Gastrocnemius medialis (tissue), 4 donors: Measurements from ENCODE around the gene MCEMP1. TPM values are rescaled to one million over a fixed set of nuclear protein-coding genes. Genes with fewer than 3 reads are reported as not detected.
A peak's percentile ranks its signal among the peaks of the same experiment; 100 is the strongest.

Experiments
- ATAC-seq, 2 donors: fragments of 150-250 bp; one replicate each; pipeline ENCODE4 v1.9.1; 2016
- DNase-seq, 2 donors: peaks; one replicate each; pipeline ENCODE4 v3.0.0-alpha.2; 2019
- H3K27ac ChIP-seq, 4 donors: fragments of 200-600 bp; sonication (generic); 1 replicate in 1 of 4; 2 replicates in 3 of 4; pipeline ENCODE4 v1.5.1; 2016 to 2018; ENCODE audit warnings: mild to moderate bottlenecking in 2 of 4, moderate library complexity in 1 of 4
- H3K27me3 ChIP-seq, 3 donors: fragments of 200-600 bp; sonication (generic) in 2 of 3; 1 replicate in 1 of 3; 2 replicates in 2 of 3; pipeline versions ENCODE4 v1.5.1 to v1.6.0; 2016 to 2019; ENCODE audit warnings: mild to moderate bottlenecking in 1 of 3, moderate library complexity in 1 of 3
- H3K36me3 ChIP-seq, 2 donors: fragments of 200-600 bp; sonication (generic) in 1 of 2; one replicate each; pipeline ENCODE4 v1.5.1; 2017 to 2018
- H3K4me1 ChIP-seq, 2 donors: fragments of 200-600 bp; sonication (generic) in 1 of 2; one replicate each; pipeline ENCODE4 v1.5.1; 2016 to 2017; ENCODE audit warnings: mild to moderate bottlenecking in 2 of 2
- H3K4me3 ChIP-seq, 4 donors: fragments of 200-600 bp; sonication (generic) in 3 of 4; 1 replicate in 1 of 4; 2 replicates in 3 of 4; pipeline ENCODE4 v1.5.1; 2016 to 2019; ENCODE audit warnings: mild to moderate bottlenecking in 2 of 4
- H3K9me3 ChIP-seq, 3 donors: fragments of 200-600 bp; sonication (generic) in 2 of 3; 1 replicate in 1 of 3; 2 replicates in 2 of 3; pipeline ENCODE4 v1.5.1; 2016 to 2019
- CTCF ChIP-seq, 5 experiments: fragments of 450-650 bp in 3 of 5; fragments of 200-600 bp in 2 of 5; sonication (generic) in 2 of 5; IDR thresholded peaks in 4 of 5; conservative IDR thresholded peaks in 1 of 5; 1 replicate in 4 of 5; 2 replicates in 1 of 5; pipeline ENCODE4 v1.5.1; 2016 to 2019; ENCODE audit warnings: antibody characterized with exemption in 5 of 5, mild to moderate bottlenecking in 3 of 5, moderate library complexity in 3 of 5
- POLR2A ChIP-seq, 2 donors: fragments of 450-650 bp; IDR thresholded peaks; one replicate each; pipeline ENCODE4 v1.6.1; 2017; ENCODE audit warnings: antibody characterized with exemption in 2 of 2, mild to moderate bottlenecking in 2 of 2, moderate library complexity in 2 of 2
- in situ Hi-C, 4 donors: fragments of 200-750 bp; cut with MboI; loops; one replicate each; pipeline versions ENCODE4 v1.15.0 to v1.8.0; 2017; ENCODE audit warnings: low sequenced_read_pairs in 4 of 4
- intact Hi-C: fragments of 100-400 bp; cut with DNase I; formaldehyde crosslinking; loops from one replicate; pipeline ENCODE4 v1.15.1; 2023; ENCODE audit warnings: low total_unique reads
- total RNA-seq, 4 donors: library from RNA; depleted of rRNA; stranded (reverse); fragments of >200 nt; gene quantifications; one replicate each; pipeline versions ENCODE4 v1.1.0 to v1.2.3, GENCODE V29; 2016

MCEMP1 gene
- total RNA-seq, 4 donors from 2014 or later: 0.16 to 1.2 TPM; not detected in 2

- in situ Hi-C loops (loop anchor here in 1 of 4 donors (10.0 kb wide), 1 partner anchor 108 kb away; no protein-coding TSS in a partner anchor), intact Hi-C loops (no loop called here)
- H3K9me3 ChIP-seq: no peaks in the 10 kb centered on the region
- H3K36me3 ChIP-seq: no peaks in the 10 kb centered on the region
- no peak overlapping the region for H3K27ac ChIP-seq
- H3K4me1 ChIP-seq: no peaks in the 10 kb centered on the region
- DNase-seq: no peak
- no peak for ATAC-seq
- peaks cover 13 to 27% (median 18%) of the 10 kb centered on the region in 3 donors for H3K27me3 ChIP-seq
- no peak overlapping the region for H3K4me3 ChIP-seq
- TF ChIP-seq CTCF (IDR thresholded peaks at IDR 0.05 in 4 of 5, conservative IDR thresholded peaks at IDR 0.05 in 1 of 5) (no peak), POLR2A (IDR thresholded peaks at IDR 0.05) (no peak)
Observed at GRCh38 chr19:7672522-7672921, 4.4 kb upstream of the MCEMP1 start.

GRCh38 chr19:7674010-7675005 lies 2.6 kb upstream of the MCEMP1 start:
- no peak overlapping the region for H3K4me3 ChIP-seq
- ATAC-seq (no peak), DNase-seq (peak; percentile 30 to 42)
- no peak overlapping the region for H3K27ac ChIP-seq
- H3K27me3 ChIP-seq: peaks cover 13 to 27% (median 18%) of the 10 kb centered on the region in 3 donors
- H3K9me3 ChIP-seq: no peaks in the 10 kb centered on the region
- no peaks in the 10 kb centered on the region for H3K36me3 ChIP-seq
- intact Hi-C loops (no loop called here), in situ Hi-C loops (loop anchor here in 1 of 4 donors (10.0 kb wide), 1 partner anchor 110 kb away; no protein-coding TSS in a partner anchor)
- no peak for TF ChIP-seq CTCF (IDR thresholded peaks at IDR 0.05 in 4 of 5, conservative IDR thresholded peaks at IDR 0.05 in 1 of 5)
- no peak for TF ChIP-seq POLR2A (IDR thresholded peaks at IDR 0.05)
- no peaks in the 10 kb centered on the region for H3K4me1 ChIP-seq

GRCh38 chr19:7676376-7676775 lies 514 bp upstream of the MCEMP1 start:
- intact Hi-C loops (no loop called here), in situ Hi-C loops (loop anchor here in 1 of 4 donors (10.0 kb wide), 1 partner anchor 112 kb away; no protein-coding TSS in a partner anchor)
- H3K27me3 ChIP-seq: peaks cover 6 to 19% (median 18%) of the 10 kb centered on the region in 3 donors
- ATAC-seq: no peak
- no peaks in the 10 kb centered on the region for H3K9me3 ChIP-seq
- no peak overlapping the region for H3K4me3 ChIP-seq
- no peaks in the 10 kb centered on the region for H3K36me3 ChIP-seq
- H3K4me1 ChIP-seq: peaks cover 0 to 2% of the 10 kb centered on the region in 2 donors
- H3K27ac ChIP-seq: no peak overlapping the region
- TF ChIP-seq CTCF (IDR thresholded peaks at IDR 0.05 in 4 of 5, conservative IDR thresholded peaks at IDR 0.05 in 1 of 5): no peak
- no peak for TF ChIP-seq POLR2A (IDR thresholded peaks at IDR 0.05)
- DNase-seq: peak in 1 of 2 donors; percentile 19

GRCh38 chr19:7677669-7678311 lies 900 bp downstream of the MCEMP1 start:
- Histone ChIP-seq H3K36me3 (peaks cover 0 to 4% of the 10 kb centered on the region in 2 donors), H3K27me3 (peaks cover 0 to 13% (median 5%) of the 10 kb centered on the region in 3 donors), H3K9me3 (no peaks in the 10 kb centered on the region), H3K4me1 (peaks cover 4 to 9% of the 10 kb centered on the region in 2 donors), H3K27ac (no peak overlapping the region), H3K4me3 (no peak overlapping the region)
- no peak for DNase-seq
- no peak for ATAC-seq
- in situ Hi-C loops: loop anchor here in 1 of 4 donors (10.0 kb wide), 1 partner anchor 113 kb away; no protein-coding TSS in a partner anchor
- intact Hi-C loops: no loop called here
- no peak for TF ChIP-seq POLR2A (IDR thresholded peaks at IDR 0.05)
- no peak for TF ChIP-seq CTCF (IDR thresholded peaks at IDR 0.05 in 4 of 5, conservative IDR thresholded peaks at IDR 0.05 in 1 of 5)
